Stimulated activated naive CD4-positive, alpha-beta T cell (primary cell): ENCODE data around the gene ZNF705A.
"Not testable (repeated sequence)": the region's sequence is repeated elsewhere in the genome, so short reads cannot be mapped to it uniquely, and the experiment has no call there.

Experiments used
- DNase-seq, 6 experiments: peaks; one replicate each; lab custom pipeline; 2025; lab: John Stamatoyannopoulos, UW

ZNF705A gene

DNA sequence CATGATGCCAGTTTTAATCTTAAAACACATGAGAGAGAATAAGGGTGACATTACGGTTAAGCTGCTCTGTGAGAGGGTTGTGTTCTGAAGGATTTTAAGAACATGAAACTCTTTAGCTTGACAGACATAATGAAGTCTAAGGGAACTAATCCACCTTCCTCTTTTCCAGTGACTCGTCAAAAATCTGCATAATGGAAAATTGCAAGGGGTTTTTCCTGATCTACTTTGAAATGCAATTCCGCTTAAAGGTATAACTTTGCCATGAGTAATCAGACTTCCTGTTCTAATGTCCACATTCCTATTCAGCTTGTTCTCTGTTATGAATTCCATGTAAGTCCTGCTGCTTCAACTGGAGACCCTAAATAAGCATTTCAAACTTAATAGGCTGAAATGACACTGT, at the start of gene ZNF705A:
Gene ZNF705A (plus strand): TSS at position 171 of the 400 bp plus-strand sequence. CDS start 15,611 bp downstream, outside the sequence.
- no peak for DNase-seq

DNA sequence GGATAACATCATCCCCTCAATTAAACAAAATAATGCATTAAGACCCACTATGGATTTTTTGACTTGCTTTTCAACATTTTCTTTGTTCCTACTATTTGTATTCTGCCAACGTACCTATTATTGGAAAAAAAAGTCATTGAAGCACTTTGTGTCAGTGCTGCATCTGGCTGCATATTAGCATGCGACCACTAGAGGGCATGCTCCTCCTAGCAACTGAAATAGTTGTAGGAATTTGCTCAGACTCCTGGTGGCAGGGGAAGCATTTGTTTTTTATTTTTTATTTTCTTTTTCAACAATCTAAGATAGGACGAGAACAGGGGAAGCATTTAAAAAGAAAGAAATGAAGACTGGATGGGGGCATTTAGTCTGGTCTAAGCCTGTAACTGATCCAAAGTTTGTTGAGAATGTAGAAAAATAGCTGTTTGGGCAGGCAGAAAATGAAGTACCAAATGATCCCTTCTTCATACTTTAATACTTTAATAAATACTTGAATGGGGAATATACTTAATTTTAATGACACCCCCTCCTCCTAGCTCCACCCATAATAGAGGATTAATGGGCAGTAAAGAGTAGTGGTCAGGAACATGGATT, 47.9 kb upstream of the ZNF705A start:
- peak; percentile 43 to 83 (median 70) for DNase-seq

DNA sequence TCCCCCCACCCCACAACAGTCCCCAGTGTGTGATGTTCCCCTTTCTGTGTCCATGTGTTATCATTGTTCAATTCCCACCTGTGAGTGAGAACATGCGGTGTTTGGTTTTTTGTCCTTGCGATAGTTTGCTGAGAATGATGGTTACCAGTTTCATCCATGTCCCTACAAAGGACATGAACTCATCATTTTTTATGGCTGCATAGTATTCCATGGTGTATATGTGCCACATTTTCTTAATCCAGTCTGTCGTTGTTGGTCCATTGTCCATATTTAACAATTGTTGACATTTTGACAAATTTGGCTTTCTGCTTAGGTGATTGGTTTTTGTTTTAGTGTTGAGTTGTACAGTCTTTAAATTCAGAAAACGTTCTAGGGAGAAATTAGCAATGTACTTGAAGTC, 43.7 kb upstream of the ZNF705A start:
- DNase-seq = not testable (repeated sequence)

DNA sequence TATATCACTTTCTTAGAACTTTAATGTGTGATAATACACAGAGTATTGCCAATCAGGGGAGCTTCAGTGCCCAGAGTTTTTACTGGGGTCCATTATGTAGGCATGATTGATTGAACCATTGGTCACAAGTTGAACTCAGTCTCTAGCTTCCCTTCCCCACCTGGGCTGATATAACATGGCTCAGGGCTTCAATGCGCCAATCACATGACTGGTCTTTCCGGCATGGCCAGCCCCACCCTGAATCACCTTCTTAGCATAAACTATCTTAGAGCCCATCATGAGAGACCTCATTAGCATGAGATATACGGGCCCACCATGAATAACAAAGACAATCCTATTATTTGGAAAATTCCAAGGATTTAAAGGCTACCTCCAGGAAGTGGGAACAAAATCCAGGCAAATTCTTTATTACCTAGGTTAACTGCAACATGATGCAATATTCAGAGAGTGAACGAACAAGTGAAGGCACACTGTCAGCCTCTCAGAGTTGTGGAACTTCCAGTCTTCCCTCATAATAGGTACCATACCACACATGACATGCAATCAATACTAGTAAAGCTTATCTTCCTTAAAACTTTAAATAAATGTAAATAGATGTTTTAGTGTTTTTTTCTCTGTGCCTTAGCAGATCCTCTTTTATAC, 36.6 kb upstream of the ZNF705A start:
- no peak for DNase-seq

DNA sequence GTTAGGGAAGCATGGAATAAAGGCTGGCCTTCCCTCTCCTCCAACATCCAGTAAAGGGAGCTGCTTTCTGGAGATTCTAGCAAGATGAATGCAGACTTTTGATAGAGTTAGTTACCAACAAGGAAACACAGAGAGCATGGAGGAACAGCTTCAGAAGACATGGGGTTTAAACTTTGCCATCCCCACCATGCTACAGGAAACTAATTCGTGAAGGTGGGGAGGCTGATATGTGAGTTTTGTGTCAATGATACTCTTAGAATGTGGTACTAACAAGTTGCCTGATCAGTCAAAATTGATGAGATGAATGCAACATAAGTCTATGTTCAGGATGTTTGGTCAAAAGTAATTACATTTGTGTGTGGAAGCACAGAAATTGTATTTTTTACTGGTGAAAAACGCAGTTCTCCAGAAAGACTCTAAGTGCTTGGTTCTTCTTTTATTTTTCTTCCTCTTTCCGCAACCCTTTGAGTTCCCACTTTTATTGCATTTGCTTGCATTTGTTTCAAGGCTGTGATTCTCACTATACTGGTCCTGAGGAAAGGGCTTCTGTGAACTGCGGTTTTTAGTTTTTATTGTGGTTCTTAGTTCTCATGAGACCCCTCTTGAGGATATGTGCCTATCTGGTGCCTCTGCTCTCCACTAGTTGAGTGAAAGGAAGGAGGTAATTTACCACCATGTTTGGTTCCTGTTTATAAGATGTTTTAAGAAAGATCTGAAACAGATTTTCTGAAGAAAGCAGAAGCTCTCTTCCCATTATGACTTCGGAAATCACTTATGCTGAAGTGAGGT, 33.5 kb upstream of the ZNF705A start, which contains the start of gene CLEC4A:
Gene CLEC4A (plus strand): TSS at position 494 of the 789 bp plus-strand sequence. CDS start 262 bp downstream, at position 756.
- DNase-seq = no peak

DNA sequence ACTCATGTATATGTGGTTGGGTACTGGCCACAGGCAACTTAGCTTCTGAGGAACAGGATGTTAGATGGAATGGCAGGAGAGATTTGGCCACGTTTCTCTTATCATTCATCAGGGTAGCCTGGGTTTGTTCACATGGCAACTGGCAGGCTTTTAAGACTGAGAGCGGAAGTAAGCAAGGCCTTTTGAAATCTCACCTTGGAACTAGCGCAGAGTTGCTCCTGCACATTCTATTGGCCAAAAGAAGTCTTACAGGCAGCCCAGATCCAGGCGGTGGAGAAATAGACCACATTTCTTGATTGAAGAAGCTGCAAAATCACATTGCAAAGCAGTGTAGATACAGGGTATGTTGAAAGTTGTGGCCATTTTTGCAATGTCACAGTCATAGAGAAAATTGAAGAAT, 29.7 kb upstream of the ZNF705A start:
- peak in 3 of 6 experiments; percentile 46 to 75 (median 64) for DNase-seq

DNA sequence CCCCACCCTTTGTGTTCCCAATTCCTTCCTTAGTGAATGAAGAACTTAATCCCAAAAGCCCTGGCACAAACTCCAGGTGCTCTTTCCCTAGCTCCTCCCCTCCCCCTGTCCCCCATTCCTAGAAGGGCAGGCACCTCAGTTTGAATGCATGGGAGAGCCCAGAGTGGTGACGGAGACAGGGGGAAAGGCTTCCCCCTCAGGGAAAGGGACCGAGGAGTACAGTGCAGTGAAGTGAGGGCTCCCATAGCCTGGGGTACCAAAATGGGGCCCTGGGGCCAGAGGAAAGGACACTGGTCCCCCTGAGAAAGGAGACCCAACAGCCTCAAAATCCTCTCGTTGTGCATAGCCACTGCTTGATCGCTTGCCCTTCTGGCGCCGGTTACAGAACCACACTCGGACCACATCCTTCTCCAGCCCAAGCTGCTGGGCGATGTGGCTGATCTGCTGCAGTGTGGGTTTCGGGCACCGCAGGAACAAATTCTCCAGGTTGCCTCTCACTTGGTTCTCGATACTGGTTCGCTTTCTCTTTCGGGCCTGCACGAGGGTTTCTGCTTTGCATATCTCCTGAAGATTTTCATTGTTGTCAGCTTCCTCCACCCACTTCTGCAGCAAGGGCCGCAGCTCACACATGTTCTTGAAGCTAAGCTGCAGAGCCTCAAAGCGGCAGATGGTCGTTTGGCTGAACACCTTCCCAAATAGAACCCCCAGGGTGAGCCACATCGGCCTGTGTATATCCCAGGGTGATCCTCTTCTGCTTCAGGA, 23.0 kb upstream of the ZNF705A start:
- not testable (repeated sequence) for DNase-seq

DNA sequence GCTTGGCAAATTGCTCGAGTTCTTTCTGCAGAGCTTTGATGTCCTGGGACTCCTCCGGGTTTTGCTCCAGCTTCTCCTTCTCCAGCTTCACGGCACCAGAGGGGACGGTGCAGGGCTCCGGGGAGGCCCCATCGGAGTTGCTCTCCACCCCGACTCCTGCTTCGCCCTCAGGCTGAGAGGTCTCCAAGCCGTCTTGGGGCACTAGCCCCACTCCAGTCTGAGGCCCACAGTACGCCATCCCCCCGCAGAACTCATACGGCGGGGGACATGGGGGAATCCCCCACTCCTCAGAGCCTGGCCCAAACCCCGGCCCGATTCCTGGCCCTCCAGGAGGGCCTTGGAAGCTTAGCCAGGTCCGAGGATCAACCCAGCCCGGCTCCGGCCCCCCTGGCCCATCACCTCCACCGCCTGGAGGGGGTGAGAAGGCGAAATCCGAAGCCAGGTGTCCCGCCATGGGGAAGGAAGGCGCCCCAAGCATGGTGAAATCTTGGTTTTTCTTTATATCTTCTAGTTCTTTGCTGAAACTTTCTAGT, 22.4 kb upstream of the ZNF705A start:
- not testable (repeated sequence) for DNase-seq

DNA sequence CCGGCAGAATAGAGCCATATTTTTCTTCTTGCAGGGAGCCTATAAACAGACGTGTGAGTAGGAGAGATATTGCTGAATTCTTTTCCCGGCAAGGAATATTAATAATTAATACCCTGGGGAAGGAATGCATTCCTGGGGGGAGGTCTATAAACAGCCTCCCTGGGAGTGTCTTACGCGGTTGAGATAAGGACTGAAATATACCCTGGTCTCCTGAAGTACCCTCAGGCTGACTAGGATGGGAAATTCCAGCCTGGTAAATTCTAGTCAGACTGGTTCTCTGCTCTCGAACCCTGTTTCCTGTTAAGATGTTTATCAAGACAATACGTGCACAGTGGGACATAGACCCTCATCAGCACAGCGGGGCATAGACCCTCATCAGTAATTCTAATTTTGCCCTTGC, 15.2 kb upstream of the ZNF705A start:
- not testable (repeated sequence) for DNase-seq

DNA sequence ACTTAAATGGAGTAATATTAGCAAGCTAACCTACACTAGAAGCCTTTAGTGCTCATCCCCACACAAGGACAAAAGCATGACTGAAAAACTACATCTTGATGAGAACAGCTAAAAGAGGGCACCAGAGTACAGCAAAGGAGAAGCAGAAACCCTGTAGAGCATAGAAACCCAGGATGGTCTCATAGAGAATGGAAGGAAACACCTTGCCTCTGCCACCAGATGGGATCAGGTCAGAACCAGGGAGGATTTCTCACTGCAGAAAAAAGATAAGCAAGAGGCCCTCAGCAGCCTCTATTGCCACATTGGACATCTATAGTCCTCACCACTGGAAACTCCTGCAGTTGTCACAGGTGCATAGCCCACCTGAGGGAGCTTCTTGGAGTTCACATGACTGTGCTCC, 13.6 kb upstream of the ZNF705A start:
- DNase-seq = no peak

DNA sequence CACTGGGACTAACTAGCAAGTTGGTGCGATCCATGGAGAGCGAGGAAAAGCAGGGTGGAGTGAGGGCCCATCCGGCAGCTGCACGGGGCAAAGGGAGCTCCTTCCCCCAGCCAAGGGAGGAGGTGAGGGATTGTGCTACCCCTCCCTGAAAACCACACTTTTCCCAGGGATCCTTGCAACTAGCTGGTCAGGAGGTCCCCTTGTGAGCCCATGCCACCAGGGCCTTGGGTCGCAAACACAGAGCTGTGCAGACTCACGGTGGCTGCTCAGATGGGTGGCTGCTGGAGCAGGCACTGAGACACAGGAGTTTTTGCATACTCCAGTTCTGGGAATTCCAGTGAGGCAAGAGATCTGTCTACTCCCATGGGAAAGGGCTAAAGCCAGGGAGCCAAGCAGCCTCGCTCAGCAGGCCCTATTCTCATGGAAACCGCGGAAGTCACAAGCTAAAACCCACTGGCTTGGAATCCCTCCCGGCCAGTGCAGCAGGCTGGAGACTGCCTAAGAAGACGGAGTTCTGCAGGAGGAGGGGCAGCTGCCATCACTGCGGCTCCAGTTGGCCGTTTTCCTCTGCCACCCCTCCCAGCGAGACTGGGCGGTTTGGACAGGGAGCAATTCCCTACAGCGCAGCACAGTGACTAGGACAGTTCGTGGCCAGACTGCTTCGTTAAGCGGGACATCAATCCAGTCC, 10.9 kb upstream of the ZNF705A start:
- no peak for DNase-seq

DNA sequence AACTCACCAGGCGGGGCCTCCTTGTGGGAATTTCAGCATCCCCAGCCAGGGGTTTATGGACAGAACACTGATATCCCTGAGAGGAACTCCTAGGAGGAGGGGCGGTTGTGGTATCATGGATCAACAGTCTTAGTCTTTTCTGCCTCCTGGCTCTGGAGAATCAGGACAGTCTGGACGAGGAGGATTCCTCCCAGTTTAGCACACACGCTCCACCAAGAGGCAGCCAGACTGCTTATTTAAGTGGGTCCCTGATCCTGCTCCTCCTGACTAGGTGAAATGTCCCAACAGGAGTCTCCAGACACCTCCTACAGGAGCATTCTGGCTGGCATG, 10.4 kb upstream of the ZNF705A start:
- DNase-seq = no peak

DNA sequence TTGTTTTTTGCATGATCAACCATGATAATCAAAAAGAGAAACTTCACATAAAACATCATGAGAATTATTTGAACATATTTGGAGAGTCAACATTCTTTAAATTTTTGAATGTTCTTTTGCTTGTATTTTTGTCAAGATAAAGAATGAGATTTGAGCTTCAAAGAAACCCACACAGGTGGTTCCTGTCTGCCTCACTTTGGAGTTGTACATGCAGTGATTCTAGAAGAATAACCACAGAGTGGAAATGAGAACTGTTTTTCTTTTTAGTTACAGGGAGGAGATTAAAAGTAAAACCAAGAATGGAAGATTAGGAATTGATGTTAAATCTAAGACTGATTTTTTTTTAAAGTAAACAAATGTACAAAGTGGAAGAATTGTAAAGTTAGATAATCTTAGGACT, 2.3 kb upstream of the ZNF705A start:
- DNase-seq = peak in 3 of 6 experiments; percentile 48 to 60 (median 57)

DNA sequence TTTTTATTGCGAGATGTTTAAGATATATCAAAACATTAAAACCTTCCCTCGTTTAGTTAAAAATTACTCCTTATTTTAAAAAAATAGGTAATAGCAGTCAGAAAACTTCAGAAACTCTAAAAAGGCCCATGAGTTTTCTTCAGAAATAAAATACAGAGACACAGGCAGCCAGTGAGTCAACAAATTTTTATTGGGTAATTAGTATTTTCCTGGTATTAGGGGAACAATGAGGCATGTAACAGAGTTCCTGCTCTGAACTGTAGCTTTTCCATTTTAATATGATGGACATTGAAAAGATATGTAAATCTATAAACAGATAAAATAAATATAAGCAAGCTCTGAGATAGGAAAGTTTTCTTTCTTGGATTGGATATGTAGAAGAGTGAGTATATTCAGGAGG, 399 bp upstream of the ZNF705A start:
- no peak for DNase-seq

DNA sequence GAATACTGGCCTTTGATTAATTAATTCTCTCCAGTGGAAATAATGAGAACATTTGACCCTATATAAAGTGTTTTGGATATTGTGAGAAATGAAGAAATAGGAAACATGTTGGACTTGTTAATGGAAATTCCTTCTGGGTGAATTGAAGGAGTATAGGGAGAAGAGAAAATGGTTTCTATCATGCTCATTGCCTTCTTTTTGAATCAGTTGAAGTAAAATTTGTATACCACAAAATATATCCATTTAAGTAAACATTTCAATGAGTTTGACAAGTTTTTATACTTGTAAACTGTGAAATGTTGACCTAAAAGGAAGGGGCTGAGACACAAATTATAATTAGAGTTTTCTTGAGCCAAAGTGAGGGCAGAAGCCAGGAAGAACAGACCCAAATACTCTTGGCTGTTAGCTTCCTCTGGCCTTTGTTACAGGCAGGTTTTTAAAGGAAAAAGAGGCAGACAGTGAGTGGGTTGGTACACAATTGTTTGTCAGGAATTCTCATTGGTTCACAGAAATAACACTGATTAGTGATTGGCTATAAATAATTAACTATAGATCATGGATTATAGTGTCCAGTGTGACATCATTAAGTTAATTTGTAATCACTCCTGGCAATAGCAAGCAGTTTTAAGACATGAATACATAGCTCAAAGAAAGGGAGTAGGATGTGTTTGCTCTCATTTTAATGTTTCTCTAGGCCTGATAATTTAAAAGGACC, 826 bp downstream of the ZNF705A start:
- DNase-seq = no peak

DNA sequence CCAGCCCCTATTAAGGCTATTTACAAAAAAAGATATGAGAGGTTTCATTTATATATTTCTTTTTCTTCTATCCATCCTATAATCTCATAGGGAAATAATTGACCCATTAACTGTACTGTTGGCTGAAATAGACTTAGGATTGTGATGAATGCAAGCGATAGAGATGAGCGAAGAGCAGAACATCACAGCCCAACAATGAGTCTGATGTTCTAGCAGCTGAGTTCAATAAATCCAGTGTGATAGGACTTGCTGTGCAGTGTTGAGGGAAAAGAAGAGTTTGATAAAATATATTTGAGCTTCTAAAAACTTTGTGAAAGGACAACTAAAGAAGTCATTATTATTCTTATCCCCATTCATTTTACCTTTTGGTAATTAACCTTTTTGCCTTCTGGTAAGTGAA, 16.1 kb downstream of the ZNF705A start:
- DNase-seq = not testable (repeated sequence)

DNA sequence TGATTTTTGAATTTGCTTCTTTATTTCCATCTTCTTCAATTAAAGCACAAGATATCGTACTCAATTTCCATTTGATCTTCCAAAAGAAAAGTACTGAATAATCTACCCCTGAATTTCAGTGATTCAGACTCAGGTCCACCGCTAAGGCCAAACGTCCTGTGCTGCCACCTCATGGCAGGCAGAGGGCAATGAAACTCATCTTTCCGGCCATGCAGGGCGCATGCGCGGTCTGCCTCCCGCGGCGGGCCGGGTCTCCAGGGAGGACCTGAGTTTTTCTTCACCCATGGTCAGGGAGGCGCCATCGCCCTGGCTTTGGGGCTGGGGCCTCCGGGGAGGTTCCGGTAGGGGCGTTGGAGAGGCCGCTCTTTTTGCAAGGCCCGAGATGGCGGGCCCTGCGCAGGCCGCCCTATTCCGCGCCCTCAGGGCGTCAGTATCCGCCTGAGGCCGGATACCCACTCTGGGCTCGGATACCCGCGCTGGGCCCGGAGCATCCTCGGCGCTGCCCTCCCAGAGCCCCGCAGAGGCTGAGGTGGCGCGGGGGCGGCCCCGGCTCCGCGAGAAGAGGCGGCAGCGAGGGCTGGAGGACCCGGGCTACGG, 23.3 kb downstream of the ZNF705A start:
- DNase-seq = peak; percentile 65 to 98 (median 80)

DNA sequence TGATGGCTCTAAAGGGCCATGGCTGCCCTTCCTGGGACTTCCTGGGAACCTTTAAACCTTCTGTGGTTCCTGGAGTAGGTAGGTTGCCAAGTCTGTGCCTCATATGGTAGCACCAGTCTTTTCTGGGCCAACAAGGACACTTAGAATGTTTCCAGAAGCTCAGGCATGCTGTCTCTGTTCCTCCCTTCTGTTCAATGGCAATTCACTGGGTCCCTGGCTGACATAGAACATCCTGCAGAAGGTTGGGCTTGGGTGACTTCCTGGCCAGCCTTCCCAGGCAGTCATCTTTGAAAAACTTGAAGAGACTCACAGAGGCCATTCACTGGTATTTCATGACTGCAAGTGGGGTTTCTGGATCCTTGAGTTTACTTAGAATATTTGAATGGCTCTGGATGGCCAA, 24.5 kb downstream of the ZNF705A start:
- DNase-seq = not testable (repeated sequence)

DNA sequence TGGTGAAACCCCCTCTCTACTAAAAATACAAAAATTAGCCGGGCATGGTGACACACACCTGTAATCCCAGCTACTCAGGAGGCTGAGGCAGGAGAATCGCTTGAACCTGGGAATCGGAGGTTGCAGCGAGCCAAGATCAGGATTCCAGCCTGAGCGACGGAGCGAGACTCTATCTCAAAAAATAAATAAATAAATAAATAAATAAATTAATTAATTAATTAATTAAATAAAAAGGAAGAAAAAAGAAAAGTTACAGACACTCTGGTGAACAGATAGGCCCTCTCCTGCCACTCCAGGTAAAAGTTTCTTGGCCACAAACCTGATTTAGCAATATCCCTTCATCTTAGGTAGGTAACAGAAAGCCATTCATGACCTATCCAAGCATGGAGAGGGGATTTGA, 26.1 kb downstream of the ZNF705A start:
- DNase-seq = not testable (repeated sequence)

DNA sequence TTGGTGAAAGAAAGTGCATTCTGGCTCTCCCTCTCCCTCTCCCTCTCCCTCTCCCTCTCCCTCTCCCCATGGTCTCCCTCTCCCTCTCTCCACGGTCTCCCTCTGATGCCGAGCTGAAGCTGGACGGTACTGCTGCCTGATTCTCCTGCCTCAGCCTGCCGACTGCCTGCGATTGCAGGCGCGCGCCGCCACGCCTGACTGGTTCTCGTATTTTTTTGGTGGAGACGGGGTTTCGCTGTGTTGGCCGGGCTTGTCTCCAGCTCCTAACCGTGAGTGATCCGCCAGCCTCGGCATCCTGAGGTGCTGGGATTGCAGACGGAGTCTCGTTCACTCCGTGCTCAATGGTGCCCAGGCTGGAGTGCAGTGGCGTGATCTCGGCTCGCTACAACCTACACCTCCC, 26.5 kb downstream of the ZNF705A start:
- DNase-seq = not testable (repeated sequence)
